GM12801 (cell line): ENCODE data around the gene SFMBT1.

ENCODE experiments used
- CTCF ChIP-seq: IDR thresholded peaks from one replicate; pipeline ENCODE4 v1.5.1; 2011; ENCODE audit warnings: control low read depth; ENCODE audit not compliant: insufficient read length; ENCODE audit errors: extremely low read depth

SFMBT1 gene

GRCh38 chr3:52990637-52991036 lies 55.2 kb downstream of the SFMBT1 start:
- no peak for TF ChIP-seq CTCF

- TF ChIP-seq CTCF, result no peak
These were observed 58.9 kb downstream of the SFMBT1 start for GRCh38 chr3:52986938-52987337.

- TF ChIP-seq CTCF, result no peak
These were observed 59.8 kb downstream of the SFMBT1 start for GRCh38 chr3:52986049-52986448.

GRCh38 chr3:52983828-52984227 lies 62.0 kb downstream of the SFMBT1 start:
- TF ChIP-seq CTCF, result no peak

- TF ChIP-seq CTCF, result no peak
These were observed 62.5 kb downstream of the SFMBT1 start for GRCh38 chr3:52983336-52983807.

GRCh38 chr3:52982839-52983238 lies 63.0 kb downstream of the SFMBT1 start:
- no peak for TF ChIP-seq CTCF

GRCh38 chr3:52979190-52979983 lies 66.5 kb downstream of the SFMBT1 start:
- TF ChIP-seq CTCF, result no peak
